Suppressor macrophage (primary cell): ENCODE results near the gene BIRC6.
"Not testable (repeated sequence)": the region's sequence is repeated elsewhere in the genome, so short reads cannot be mapped to it uniquely, and the experiment has no call there.

Experiments used
- DNase-seq, 4 experiments: peaks; one replicate each; pipeline ENCODE4 v3.0.0-alpha.2; 2020 to 2022

BIRC6 gene

GRCh38 chr2:32624812-32625211 lies 268.0 kb downstream of the BIRC6 start:
- DNase-seq: no peak

- DNase-seq: no peak
Observed at GRCh38 chr2:32626639-32627221, 269.9 kb downstream of the BIRC6 start.

- peak; percentile 43 to 56 (median 48) for DNase-seq
Observed at GRCh38 chr2:32627441-32627813, 270.6 kb downstream of the BIRC6 start.

- DNase-seq: peak; percentile 97 to 98 (median 98)
Observed at GRCh38 chr2:32627814-32628579, 271.2 kb downstream of the BIRC6 start, which contains the start of gene TTC27. TTC27 (plus strand) TSS chr2:32628050; CDS start chr2:32628293, 243 bp downstream.

DNA sequence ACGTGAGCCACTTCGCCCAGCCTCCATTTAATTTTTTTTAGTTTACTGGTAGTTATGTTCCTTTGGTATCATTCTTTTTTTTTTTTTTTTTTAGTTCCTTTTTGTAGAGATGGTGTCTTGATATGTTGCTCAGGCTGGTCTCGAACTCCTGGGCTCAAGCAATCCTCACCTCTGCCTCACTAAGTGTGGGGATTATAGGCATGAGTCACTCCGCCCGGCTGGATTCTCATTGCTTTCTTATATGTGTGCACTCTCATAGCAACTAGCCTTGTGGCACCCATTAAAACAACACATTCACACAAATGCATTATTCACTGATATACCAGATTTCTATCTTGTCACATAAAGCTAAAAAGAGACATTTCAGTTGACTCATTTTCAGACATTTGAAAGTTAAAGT lies 275.3 kb downstream of the BIRC6 start:
- DNase-seq: no peak

GRCh38 chr2:32633040-32633439 lies 276.2 kb downstream of the BIRC6 start:
- DNase-seq: no peak

DNA sequence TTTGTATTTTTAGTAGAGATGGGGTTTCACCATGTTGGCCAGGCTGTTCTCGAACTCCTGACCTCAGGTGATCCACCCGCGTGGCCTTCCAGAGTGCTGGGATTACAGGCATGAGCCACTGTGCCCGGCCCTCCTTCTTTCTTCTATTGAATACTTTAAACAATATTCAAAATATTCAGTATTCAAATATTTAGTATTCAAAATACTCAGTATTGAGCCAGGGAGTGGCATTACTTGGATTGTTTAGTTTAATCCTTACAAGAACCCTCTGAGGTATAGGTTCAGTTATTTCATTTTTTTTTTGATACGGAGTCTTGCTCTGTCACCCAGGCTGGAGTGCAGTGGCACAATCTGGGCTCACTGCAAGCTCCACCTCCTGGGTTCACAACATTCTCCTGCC lies 281.7 kb downstream of the BIRC6 start:
- DNase-seq: not testable (repeated sequence)

DNA sequence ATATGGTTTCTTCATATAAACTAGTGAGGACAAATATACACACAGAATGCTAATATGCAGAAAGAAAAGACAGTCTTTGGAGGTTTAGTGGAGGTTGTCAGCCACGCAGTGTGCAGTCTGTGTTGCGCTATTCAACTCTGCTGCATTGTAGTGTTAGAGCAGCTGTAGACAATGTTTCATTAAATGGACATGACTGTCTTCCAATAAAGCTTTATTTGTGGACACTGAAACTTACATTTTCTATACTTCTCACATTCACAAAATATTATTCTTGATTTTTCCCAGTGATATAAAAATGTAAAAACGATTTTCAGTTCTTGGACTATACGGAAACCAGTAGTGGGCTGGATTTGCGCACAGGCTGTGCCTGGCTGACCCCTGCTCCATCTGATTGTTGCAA lies 284.4 kb downstream of the BIRC6 start:
- no peak for DNase-seq

DNA sequence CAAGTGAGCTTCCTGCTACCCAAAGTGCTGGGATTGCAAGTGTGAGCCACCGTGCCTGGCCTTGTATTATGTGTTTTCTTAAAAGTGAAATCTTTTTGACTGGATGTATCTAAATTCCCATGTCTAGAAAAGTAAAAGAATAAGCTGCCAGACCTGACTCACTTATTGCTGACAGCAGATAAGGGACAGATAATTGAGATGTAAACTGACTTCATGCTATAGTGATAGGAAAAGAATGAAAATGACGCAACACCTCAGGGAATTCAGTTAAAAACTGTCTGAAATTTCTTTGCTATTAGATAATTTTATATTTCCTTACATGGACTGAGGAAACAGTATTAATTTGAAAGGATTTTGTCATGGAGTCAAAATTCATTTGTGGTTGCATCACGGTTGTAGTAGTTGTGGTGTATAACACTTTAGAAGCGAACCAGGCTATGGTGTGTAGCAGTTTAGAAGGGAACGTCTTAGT lies 290.4 kb downstream of the BIRC6 start:
- DNase-seq: no peak

DNA sequence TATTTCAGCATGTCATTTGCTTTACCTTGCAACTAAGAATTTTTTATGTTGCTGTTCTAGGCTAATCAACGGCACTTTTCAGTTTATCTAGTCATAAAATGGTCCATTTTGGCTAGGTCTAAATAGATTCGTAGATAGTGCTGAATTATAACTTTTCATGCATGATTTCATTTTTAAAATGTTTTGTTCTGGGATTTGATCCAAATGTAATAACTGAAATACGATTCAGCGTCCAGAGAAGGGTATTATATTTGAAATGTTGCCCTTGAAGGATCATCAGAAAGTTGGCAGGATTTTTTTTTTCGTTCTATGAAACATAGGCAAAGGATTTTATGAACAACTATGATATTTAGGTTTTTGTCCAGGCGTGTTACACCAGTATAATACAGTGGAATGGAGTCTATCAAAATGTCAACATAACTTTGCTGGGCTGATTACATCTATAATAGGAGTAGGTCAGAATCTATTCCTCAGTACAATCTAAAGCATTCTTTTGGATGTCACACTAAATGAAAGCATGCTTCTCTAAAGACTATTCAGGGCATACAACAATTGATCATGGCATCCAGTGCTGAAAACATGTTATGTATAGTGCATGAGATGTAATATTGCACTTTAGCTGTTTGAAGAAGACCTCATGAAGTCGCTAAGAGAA lies 295.9 kb downstream of the BIRC6 start:
- no peak for DNase-seq

- DNase-seq: no peak
Observed at GRCh38 chr2:32656069-32656468, 299.2 kb downstream of the BIRC6 start.

GRCh38 chr2:32663864-32664263 lies 307.0 kb downstream of the BIRC6 start:
- no peak for DNase-seq

DNA sequence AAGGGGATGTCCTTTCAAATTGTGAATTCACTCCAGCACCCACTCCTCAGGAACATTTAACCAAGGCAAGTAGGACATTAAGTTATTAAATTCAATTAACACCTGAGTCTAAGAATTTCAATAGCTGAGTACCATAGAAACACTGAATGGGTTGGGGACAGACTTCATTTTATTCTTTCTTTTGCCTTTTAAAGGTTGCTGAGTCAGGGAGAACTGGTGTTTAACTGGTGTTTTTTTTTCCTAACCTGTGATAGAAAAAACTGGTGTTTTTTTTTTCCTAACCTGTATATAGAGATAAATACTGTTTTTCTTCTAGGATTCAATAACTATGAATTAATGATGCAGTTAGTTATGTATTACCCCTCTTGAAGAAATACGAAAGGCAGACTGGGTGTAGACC lies 309.9 kb downstream of the BIRC6 start:
- DNase-seq: no peak

GRCh38 chr2:32668254-32668653 lies 311.4 kb downstream of the BIRC6 start:
- DNase-seq: no peak
